ENCODE data around the gene LHFPL4.

- TF ChIP-seq POLR2AphosphoS5 (IDR thresholded peaks at IDR 0.05; ENCODE audit: borderline replicate concordance, low read depth, low read length), result no peak
- no peak for TF ChIP-seq EZH2 (IDR thresholded peaks at IDR 0.05)
- no peak for TF ChIP-seq FOXP2 (optimal IDR thresholded peaks at IDR 0.05; ENCODE audit: control extremely low read depth, extremely low read length, insufficient read depth)
These were observed 28.7 kb upstream of the LHFPL4 start for GRCh38 chr3:9582332-9582731.

All from SK-N-MC (cell line).